HT1080 (cell line): ENCODE data around the gene FAM111B. TPM values are rescaled to one million over a fixed set of nuclear protein-coding genes. Genes with fewer than 3 reads are reported as not detected.

Source experiments
- DNase-seq: peaks from one replicate; pipeline ENCODE4 v3.0.0-alpha.2; 2015; ENCODE audit warnings: low read depth
- total RNA-seq: library from RNA; depleted of rRNA; stranded (reverse); fragments of >200 nt; shearing (Covaris generic); gene quantifications from 2 replicates; pipeline ENCODE4 v1.2.3, GENCODE V29; 2014; rRNA removed

The FAM111B gene
- total RNA-seq, 1 experiment from 2014 or later, result 25.4 TPM

DNA sequence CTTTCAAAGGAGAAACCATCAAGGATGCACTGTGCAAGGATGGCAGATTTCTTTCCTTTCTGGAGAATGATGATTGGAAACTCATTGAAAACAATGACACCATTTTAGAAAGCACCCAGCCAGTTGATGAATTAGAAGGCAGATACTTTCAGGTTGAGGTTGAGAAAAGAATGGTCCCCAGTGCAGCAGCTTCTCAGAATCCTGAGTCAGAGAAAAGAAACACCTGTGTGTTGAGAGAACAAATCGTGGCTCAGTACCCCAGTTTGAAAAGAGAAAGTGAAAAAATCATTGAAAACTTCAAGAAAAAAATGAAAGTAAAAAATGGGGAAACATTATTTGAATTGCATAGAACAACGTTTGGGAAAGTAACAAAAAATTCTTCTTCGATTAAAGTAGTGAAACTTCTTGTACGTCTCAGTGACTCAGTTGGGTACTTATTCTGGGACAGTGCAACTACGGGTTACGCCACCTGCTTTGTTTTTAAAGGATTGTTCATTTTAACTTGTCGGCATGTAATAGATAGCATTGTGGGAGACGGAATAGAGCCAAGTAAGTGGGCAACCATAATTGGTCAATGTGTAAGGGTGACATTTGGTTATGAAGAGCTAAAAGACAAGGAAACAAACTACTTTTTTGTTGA, 45.4 kb downstream of the FAM111B start:
- DNase-seq, result no peak

DNA sequence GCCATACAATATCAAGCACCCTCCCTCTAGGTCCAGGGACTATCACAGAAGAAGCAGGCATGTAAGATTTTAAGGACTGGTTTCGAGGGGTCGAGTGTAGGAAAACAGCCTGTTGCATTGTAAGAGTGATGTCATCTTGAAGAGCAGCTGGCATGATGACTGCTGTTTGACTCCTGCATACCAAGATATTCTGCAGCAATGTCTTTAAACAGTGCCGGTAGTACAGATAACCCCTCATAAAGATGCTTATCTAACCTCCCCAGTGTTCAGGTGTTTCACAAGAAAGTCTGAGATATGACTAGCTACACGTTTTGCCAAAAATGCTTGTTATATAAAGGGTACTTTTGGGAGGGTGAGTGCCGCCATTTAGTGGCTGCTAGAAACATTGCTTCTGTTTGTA, 47.6 kb downstream of the FAM111B start:
- no peak for DNase-seq

DNA sequence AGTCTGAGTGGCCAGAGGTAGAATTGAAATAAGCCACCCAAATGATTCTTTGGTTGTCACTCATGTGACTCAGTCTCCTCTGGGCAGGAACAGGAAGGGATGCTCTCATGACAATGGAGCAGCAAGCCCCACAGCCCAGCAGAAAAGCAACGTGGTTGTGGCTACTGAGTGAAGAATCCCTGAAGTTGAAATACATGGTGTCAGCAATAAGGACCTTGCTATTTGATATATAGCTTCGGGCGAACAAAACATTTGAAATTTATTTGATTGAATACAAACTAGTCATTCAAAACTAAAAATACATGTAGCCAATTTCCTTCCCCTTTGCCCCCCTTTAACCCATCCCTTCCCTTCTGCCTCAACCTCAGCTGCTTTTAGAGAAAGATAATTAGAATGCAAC, 50.4 kb downstream of the FAM111B start:
- no peak for DNase-seq

DNA sequence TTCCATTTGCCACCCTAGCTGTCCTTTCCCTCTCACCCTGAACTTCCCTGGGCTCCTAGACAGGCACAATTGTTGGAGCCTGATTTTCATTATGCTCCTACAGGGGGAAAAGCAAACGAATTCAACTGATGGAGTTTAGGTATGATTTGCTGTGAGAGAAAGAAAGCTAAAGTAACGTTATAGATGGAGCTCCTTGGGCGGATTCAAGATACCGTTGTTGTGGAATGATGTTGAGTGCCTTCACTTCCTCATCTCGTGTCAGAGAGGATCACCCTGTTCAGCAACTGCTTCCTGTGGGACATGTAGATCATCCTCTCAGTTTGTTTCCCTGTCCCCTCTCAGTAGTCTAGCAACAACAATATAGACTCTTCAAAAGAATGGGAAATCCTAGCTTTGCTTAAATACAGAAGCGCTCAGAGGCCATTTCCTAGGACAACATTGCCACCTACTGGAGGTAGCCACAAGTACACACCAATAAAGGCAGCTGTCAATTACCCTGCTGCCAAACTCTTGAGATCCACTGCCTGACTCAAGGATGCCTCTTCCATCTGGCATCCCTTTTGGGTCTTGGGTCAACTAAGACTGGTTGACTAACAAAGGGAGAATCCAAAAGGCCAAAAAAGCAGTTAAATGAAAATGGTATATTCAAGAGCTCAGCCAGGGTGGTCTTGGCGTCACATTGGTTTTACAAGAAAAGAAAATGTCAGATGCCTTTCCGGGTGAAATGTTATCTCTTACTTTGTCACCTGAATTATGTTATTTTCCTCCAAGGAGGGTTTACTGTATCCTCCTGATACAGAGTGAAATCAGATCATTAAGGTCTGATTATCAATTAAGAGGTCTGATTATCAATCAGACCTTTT, 51.4 kb downstream of the FAM111B start:
- DNase-seq, result peak; percentile 56

DNA sequence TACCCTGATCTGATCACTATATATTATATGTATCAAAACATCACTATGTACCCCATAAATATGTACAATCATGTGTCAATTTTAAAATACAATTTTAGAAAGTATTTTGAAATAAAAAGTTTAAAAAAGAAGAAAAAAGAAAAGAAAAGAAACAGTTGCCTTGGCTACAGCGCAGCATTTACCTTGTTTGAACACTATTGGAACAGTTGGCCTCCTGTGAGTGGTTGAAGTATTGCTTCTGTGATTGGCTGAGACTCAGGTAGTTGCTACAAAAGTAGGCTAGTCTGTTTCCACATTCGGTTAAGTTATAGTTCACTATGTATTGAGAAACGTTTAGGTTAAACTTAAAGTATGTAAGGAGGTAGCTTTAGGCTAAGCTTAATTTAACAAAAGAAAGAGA, 57.0 kb downstream of the FAM111B start:
- DNase-seq, result peak; percentile 15

DNA sequence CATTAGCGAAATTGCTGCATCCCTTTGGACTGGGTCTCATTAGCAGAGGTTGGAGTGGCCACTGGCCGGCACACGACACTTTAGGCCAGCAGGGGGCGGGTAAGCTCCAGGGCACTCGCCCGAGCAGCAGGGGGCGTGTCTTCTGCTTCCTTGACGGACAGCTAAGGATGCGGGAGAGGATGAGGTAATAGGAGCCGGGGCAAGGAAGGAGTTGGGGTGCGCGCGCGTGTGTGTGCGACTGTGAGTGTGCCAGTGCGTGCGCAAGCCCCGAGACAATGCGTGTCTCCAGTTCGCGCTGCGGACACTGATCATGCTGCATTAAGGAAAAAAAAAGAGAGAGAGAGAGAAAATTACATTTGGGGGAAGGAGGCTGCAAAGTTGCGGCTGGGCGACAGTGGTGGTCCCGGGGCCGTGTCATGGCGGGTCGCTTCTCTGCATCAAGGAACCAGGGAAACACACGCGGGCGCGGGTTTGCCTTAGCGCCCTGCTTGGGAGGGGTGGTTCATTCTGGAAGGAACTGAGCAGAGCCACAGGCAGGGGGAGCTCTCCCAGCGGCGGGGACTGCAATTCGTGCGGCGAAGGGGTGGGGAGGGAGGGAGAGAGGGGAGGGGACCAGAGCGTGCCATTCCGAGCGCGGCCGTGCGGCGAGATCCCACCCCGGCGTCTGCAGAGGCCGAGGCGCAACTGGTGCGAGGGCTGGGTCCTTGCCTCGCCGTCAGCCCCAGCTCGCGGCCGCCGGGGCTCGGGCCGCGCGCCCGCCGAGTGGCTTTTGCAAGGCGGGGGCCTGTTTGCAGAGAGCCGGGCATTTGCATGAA, 64.7 kb downstream of the FAM111B start, which contains the start of gene DTX4:
Gene DTX4 (plus strand): TSS at position 625 of the 815 bp plus-strand sequence. CDS start 464 bp downstream, outside the sequence.
- peak; percentile 85 for DNase-seq

DNA sequence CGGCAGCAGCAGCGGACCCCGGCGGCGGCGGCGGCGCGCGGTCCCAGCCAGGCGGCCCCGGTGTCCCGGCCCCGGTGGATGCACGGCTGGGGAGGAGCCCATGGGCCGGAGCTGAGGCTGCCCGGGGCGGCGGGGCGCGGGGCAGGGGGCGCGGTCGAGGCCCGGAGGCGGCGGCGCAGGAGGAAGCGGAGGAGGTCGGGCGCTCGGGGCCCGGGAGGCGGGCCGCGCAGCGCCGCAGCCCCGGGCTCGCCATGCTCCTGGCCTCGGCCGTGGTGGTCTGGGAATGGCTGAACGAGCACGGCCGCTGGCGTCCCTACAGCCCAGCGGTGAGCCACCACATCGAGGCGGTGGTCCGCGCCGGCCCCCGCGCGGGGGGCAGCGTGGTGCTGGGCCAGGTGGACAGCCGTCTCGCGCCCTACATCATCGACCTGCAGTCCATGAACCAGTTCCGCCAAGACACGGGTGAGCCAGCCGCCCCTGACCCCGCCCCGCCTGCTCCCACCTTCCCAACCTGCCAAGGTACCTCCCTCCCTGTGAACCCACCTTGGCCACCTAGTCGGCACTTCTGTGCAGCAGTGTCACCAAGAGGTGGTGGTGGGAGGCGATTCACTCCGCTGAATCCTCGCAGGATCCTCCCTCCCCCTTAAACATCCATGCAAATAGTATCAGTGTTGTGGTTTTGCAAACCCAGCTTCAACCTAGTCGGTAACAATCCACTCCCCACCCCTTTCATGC, 65.5 kb downstream of the FAM111B start:
- DNase-seq, result no peak

DNA sequence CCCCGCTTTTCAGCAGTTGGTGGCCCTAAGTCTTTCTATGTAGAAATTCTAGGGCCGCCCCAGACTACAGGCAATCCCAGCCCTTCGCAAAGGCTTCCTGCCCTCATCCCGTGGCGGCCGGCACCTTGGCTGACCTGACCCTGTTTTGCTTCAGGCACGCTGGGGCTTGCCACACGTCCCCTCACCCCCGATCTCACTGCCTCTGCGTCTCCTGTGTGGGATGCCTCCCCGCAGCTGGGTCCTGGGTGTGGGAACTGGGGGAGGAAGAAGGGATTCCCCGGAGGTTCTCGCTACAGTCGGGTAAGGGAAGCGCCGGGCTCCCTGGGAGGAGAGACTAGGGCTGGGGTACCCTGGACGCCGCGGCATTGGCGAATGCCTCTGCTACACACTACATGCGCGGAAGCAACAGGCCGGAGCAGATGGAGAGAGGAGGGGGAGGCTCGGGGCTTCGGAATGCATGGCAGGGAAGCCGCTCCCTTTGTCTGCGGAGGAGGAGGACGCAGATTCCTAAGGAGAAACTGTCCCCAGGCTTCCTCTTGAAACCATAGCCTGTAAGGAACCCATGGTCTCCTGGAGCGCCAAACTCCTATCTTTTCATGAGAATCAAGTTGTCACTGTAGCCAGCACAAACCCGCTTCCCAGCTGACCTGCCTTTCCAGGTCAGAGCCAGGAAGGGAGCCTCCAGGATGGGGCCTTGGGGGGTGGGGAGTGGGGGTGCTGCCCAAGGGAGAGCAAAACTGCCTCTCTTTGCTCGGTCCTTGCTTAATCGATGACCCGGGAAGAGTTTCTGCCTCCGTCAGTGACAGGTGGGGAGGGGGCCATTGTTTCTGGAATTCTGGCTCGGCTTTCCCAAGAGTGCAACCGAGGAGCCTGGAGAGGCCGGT, 66.3 kb downstream of the FAM111B start:
- DNase-seq, result no peak

DNA sequence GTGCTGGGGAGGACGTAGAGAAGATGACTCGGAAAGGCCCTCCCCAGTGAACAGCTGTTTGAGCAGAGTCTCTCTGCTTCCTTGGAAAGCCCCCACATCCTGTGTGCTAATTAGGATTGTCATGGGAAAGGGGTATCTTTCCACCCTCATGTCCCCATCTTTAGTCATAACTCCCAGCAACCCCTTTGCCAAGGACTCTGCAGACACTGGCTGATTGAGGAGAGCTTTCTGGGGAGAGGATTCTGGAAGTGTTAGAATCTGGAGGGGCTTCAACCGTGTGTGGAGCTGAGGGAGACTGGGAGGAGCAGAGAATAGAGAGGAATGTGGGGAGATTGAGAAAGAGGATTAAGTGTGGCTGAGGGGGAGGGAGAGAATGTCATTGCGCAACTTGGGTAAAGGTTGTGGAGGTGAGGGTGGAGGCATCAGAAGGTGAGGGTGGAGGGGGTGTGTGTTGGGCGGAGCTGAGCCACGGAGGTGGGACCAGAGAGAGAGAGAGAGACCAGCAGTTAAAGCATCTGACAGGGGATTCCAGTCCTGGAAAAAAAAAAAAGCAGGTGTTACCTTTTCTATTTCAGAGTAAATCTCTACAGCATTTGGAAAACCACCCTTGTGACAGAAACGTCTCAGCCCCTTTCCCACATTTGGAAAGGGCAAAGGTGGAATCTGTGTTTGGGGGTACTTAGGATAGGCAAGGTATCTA, 67.1 kb downstream of the FAM111B start:
- peak; percentile 39 for DNase-seq

DNA sequence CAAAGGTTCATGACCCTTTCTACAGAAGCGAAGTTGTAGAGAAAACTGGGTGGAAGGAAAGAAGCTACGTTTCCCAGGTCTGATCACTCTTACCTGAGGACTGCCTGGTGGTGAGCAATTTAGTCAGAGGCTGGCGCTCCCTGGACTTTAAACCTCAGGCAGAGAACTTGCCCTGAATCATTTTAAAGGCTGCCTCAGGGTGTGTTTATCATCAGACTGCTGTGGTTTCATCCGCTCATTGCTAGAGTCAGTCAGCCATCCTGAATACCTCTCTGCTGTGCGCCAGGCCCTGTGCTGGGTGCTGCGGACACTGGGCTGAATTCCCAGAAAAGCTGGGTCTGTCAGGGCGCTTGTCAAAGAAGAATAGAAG, 67.6 kb downstream of the FAM111B start:
- DNase-seq, result peak; percentile 46

DNA sequence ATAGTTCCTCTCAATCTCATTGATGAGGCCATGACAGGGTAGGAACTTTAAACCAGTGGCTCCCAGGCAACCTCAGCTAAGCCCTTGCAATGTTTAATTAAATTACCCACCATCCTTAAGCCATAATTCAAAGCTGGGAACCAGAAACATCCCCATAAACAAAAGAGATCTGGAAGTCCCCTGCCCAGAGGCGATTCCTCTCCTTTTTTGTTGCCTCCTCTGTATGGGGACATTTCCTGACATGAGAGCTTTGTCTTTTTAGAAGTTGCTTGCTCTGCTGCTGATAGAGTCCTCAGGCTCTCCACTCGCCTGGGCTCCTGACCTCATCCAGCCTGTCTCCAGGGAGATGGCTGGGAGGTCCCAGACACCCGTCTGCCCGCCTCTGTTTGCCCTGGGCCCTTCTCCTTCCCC, 68.1 kb downstream of the FAM111B start:
- no peak for DNase-seq

DNA sequence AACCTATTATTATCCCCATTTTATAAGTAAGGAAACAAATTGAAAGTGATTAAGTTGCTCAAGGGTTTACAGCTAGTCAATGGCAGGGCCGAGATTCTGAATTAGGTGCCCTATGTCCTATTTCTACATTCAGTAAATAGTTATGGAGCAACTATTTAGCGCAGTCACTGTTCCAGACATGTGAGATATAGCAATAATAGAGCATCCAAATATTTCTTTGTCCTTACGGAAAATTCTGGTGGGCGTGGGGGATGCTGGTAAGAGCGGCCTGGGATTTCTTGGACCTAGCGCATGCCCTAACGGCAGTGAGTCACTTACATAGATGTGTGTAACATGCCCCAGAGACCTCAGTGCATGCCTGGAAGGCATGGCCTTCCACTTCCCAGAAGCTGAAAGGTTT, 69.3 kb downstream of the FAM111B start:
- no peak for DNase-seq

Other genes starting within 250 kb of the FAM111B start
- 1.0 and 2.6 TPM in 2 replicates for gene GLYATL1, start 167.7 kb upstream of the FAM111B start, total RNA-seq
- gene GLYATL1B, start 20.9 kb upstream of the FAM111B start, total RNA-seq, result not detected in 2 replicates
- 48.0 and 51.4 TPM in 2 replicates for gene FAM111A, start 35.6 kb downstream of the FAM111B start, total RNA-seq
- 1.2 and 2.8 TPM in 2 replicates for gene DTX4, start 64.9 kb downstream of the FAM111B start, total RNA-seq
- not detected in 2 replicates for gene MPEG1, start 105.7 kb downstream of the FAM111B start, total RNA-seq